GM21390 (cell line): ENCODE results near the gene RASL10A.

Experiments
- ATAC-seq: cut with Tn5 transposase; IDR thresholded peaks from one replicate; pipeline ENCODE4 v1.9.1; 2021; ENCODE audit not compliant: unreplicated experiment

Gene RASL10A

DNA sequence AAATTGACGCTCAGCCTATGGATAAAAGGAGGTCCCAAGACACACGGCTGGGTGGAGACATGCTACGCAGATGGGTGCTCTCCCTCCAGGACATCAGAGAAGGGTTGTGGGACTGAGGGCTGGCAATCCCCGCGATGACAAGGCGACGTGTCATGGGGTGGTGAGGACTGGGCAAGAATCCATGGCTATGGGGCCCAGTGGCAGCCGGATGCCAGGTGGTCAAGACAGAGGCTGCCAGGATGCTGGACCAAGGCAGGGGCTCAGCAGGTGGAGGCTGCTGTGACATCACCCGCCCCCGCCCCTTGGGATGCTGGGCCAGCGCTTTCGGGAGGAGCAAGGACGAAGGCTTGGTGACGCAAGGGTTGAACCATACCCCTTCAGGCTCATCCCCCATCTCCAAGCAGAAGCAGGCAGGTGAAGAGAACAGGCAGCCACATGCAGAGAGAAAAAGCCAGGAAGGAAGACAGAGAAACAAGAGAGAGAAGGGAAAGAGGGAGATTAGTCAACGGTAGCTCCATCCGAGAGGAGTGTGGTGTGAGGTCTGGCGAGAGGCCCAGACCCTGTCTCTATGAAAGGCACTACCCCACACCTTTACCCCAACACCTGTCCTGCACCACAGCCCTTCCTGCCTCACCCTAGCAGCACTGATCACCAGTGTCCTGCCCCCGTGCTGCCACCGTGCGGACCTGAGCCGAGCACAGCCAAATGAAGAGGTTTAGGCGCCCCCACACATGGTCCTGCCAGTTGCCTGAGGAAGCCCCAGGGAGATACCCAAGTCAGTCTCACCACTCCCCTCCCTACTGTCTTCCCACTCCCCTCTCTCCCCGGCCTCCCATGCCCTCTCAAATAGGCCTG, 24.1 kb upstream of the RASL10A start:
- ATAC-seq = no peak

DNA sequence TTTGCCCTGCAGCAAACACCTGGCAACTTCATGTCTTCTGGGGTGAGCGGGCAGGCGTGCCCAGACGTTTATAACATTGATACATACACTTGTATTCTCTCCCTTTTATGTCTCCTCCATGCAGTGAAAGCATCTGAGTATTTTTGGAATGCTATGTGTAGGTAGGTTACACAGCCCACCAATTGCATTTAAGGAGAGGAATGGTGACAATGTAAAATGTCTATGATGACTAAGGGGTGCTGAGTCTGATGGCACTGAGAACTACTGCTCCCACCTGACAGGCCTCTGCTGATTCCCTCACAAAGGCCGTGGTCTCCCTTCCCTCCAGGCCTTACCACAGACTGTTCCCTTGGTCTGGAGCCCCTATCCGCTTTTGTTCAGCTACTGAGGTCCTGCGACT, 22.9 kb upstream of the RASL10A start:
- no peak for ATAC-seq

DNA sequence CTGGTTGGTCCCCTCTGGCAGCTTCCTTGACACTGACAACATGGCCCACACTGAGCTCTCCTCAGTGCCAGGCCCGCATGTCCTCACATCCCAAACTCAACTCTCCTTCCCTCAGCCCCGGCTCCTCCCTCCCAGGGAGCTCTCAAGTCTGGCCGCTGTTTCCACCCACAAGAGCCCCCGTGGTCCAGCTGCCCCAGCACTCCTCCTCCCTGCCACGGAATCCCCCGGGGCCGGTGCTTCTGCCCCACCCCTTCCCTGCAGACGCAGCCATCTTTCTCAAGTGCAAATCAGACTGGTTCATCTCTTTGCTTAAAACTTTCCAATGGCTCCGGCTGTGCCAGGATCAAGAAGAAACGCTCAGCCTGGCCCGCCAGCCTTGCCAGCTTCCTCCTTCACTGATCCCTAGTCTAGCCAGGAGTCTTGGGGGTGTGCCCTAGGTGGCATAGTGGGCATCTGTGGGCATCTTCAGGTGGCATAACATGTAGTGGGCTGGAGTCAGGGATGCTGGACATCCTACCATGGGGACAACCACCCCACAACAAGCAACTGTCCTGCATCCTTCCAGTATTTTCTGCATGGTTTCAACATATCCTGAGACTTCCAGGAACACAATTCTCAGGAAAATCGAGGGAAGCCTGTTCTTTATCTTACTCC, 22.3 kb upstream of the RASL10A start:
- ATAC-seq = no peak

DNA sequence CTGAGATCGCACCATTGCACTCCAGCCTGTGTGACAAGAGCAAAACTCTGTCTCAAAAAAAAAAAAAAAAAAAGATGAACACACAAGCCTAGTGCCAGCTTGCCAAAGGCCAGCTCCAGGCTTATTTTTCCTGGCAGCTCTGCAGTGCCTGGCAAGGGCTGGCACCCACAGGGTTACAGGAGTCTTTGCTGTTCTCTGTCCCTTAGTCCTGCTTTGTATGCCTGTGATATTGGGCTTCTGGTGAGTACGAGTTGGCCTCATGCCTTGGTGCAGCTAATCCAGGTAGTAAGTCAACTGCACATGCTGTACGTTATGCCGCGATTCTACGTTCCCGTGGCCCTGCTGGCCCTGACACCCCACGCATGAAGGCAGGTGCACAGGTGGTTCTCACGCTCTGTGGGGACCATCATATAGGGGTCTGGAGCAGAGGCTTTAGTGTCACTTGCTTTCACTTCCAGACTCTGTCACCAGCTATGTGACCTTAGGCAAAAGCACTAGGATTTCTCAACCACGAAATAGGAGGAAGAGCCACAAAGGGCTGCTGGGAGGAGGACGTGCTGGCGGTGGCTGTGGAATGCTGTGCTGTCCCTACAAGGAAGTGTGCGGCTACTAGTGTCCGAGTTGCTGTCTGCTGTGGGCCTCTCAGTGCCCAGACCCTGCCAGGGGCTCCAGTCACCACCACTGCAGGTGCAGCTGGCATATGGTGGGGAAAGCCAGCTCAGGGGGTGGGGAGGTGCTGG, 21.4 kb upstream of the RASL10A start:
- no peak for ATAC-seq

DNA sequence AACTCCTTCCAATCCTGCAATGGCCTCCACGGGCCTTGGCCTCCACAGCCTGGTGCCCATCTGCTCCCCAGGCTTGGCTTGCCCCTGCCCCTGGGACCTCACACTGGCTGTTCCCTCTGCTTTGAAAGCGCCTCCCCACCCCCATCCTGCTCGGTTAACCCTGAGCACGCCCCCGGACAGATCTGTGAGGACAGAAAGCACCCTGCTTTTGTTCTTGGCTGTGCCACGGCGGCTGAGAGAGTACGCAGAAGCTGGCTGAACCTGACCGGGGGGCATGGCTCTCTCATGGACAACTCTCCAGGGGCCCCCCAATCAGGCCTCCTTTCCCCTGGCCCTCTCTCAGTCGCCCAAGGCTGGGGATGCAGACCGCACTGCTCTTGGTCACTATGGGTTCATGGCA, 20.2 kb upstream of the RASL10A start:
- ATAC-seq = no peak

DNA sequence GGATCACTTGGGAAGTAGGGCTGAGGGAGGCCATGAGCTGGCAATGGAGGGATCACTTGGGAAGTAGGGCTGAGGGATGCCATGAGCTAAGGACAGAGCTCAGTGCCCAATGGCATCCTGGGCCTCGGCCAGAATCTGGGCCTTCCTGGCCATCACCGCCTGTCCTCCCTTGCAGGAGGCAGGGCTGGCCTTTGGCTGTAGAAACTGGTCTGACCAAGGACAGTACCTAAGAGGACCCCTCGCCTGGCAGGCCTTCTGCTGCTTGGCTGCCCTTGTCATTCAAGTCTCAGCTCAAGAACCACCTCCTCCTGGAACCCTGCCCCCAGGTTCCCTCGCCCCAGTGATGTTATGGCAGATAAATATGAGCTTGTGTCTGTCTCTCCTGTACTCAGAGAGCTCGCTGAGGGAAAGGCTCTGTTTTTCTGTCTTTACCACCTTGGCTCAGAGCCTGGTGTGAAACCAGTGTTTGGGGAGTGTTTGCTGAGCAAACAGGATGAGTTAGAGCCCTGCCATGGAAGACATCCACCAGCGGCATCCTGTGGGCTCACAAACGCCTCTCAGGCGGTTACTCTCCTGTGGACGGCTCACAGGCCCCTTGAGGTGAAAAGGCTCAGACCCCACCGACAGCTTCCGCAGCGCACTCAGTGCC, 19.3 kb upstream of the RASL10A start:
- no peak for ATAC-seq

DNA sequence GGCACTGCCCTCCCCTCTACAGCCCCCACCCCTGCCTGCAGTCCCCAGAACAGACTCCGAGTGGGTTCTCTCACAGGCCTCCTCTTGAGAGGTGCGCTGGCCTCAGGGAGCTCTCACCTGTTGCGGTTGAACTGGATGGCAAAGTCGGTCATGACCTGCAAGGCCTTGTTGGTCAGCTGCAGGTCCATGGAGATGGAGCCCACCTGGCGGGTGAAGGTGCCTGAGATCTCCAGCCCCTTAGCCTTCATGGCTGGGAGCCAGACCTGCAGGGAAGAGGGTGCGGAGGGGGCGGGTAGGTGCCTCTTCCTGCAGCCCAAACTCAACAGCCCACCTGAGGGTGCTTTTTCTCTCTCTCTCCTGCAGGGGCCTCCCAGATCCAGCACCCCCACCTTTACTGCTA, 18.7 kb upstream of the RASL10A start:
- ATAC-seq = no peak

DNA sequence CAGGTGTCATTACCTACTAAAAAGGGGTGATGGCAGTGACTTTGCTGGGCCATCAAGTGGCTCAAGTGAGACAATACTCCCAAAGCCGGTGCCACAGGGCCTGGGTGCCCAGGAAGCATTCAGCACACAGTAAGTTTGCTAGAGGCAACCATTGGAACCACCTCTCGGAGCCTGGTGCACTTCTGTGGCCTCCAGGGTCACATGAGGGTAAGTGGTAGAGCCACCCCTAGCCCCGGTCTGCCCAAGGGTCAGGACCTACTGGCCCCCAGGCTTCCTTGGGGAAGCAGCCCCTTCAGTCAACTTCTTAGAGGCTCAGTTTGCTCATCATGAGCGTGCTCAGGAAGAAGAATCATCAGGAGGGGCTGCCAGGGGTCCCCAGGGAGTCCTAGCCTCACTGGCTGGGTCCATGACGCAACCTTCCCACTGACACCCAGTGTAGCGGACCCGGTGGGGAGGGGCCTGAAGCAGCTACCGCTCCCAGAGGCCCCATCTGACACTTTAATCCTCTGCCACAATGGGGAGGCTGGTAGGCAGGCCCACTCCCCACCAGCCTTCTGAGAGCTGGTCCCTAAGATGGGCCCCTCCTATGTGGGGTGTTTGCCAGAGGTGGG, 17.5 kb upstream of the RASL10A start:
- ATAC-seq = no peak

DNA sequence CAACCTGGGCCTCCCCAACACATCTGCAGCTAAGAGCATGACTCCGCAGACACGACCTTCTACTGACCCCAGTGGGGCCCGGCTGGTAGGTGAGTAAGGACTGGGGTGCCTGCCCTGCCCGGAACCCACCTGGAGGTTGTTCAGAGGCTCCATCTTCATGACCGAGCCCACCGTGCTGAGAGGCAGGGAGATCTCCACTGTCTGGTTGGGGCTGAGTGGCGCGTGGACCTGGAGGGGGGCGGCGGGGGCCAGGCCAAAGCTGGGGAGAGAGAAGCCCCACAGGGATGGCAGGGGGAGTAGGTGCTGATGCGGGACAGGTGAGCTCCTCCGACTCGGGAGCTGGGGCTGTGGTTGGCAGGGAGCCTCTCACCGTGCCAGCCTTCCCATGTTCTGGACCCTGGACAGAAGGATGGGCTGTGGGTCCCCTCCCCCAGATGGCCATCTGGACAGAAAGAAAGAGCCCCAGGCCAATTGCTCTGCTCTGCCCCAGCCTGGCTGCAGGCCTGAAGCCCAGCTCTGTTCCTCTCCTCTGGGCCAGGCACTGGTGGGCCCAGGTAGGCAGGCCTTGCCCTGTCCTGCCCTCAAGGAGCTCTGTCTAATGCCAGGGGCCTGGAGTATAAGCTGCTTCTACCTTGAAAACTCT, 16.3 kb upstream of the RASL10A start:
- ATAC-seq = no peak

DNA sequence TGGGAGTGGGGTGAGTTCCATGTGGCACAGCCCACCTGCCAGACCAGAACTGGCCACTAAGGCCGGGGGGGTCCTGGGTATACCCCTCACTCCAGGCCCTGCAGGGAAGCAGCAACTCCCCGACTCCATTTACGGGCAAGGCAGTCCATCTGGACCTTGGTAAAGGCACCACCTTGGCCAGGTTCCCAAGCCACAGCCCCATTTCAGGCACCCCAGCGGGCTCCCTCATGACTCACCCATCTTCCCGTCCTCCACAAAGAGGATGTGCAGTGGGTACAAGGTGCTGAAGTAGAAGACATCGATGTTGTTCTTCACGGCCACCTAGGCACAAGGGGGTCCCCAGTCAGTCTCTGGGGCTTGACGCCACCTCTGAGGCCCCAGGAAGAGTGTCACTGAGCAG, 15.7 kb upstream of the RASL10A start:
- no peak for ATAC-seq

DNA sequence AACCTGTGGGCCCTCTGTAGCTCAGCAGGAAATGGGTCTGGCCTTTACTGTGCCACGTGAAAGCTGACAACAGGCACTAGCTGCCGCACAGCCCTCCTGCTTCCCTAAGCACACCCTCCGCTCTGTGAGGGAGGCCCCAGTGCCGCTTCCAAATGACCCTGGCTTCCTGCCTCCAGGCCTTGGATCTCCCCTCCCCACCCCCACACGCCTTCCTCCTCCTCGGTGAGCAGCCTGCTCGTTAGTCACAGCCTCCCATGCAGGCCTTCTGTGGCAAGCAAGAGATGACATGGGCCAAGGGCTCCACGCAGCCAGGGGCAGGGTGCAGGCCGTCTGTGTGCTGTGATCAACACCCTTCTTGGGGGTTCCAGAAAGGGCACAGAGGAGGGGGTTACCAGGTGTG, 15.3 kb upstream of the RASL10A start:
- ATAC-seq = no peak

DNA sequence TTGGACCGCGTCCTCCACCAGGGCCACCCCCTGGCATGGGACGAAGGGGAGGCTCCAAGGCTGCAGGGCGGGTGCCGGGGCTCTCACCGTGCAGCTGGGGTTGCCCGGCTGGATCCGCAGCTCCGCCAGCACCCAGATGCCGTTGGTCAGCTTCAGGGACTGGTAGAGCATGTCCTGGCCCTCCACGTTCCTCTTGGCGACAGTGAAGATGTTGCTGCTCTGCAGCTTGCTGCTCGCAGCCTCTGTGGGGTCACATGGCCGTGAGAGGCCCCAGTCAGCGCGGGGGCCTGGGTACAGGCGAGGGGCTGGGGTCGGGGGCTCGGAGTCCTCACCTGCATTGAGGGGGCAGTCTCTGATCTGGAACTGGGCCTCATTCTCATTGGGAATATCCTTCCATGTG, 14.8 kb upstream of the RASL10A start:
- ATAC-seq = no peak

DNA sequence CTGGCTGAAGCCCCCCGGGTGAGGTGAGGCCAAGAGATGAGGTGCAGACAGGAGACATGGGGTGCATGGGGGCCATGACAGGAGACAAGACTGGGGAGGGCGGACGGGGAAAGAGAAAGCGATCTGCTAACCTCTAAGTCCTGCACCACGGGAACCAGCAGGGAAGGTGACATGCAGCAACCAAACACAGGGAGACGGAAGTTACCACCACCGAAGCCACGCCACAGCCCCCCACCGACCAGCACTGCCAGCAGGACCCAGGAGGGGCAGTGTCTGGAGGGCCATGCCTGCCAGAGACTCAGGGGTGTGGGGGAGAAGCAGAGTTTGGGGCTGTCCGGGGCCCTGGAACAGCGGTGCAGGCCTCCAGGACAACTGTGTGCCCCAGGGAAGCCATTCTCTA, 14.1 kb upstream of the RASL10A start:
- no peak for ATAC-seq

DNA sequence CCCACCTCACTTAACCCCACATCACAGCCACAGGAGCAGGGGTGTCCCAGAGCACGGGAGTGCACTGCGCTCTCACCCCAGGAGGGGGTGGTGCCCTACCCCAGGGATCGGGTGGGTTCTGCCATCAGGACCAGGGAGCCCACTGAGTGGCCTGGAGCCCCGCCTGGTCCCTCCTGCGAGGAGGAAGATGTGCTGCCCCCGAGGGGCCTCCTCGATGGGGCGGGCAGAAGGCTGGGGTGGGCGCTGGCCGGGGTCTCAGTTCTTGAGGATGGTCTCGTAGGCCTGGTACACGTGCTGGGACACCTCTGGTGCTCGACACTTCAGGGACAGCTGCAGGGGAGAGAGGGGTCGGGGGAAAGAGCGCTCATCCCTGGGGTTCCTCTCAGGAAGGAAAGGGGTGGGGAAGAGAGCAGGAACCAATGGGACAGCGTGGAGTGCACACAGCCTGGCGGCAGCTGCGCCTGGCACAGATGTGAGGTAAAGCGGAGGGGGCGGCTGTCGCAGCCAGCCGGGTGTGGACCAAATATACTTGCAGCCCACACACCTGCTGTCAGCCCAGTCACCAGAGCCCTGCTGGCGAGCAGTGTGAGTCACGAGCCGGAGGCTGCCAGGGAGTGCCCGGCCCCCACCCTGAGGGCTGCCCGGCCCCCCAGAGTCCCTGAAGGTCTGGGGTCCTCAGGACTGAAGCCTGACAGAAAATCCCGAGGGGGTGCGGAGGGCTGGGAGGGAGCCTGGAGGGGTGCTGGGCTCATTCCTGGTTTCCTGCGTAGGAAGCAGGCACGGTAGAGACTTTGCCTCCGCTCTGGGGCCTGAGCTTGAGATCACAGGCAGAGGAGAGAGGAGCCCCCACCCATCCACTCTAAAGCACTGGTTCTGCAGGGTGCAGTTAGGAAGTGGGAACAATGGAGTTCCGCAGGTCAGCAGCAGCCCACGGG, 13.3 kb upstream of the RASL10A start:
- ATAC-seq = no peak

DNA sequence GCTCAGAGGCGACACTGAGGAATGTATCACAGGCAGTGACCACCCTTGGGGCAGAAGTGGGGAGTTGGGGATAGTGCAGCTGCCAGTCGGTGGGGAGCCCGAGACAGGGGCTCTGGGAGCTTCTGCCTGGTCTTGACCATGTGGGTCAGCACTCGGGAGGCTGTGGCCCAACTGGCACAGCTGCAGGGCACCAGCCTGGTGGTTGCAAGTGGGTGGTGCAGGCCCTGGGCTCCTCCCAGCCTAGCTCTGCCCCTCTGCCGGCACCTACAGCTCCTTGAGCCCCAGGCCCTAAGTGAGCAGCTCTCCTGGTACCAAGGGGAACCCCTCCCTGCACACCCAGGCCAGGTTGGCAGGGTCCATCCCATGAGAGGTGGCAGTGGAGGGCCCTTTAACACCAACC, 12.6 kb upstream of the RASL10A start:
- ATAC-seq = no peak

DNA sequence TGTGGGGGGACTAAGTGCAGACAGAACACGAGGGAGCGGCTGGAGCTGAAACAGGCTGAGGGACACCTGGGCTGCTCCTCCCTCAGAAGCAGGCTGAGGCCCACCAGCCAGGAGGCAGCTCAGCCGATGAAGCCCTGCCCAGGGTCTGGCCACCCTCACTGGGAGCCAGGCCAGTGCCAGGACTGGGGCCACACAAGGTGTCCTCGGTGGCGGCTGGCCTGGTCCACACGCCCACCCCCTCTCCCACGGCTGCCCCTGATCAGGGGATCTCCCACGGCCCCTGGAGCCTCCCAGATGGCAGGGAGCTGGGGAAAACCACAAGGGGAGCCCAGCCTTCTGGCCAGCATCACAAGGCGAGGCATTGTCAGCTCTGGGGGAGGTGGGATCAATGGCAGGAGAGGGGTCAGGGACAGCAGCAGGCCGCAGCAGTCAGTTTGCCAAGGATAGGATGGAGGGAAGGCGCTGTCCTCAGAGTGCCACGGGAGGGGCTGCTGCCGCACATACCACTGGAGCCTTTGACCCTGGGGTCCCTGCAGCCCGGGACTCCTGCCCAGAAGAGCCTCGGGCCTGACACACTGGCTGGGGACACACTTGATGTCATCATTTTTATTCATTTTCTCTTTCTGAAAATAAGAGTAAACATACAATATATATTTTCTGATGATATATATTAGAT, 11.7 kb upstream of the RASL10A start:
- no peak for ATAC-seq

DNA sequence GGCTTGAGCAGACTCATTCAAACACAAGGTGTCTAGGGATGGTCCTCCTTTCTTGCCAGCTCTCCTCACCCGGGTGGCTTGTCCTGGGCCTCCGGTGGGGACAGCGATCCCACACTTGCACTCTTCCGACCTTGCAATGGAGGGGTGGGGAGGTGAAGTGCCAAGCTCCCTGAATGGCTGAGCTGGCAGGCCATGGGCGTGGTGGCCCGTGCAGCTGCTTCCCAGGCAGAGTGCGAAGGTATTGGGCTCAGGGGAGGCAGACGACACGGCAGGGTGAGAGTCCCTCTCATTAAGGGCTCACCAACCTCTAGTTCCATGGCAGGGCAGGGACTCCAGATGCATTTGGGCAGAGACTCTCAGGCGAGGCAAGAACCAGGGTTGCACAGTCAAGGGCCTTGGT, 11.0 kb upstream of the RASL10A start:
- ATAC-seq = no peak

DNA sequence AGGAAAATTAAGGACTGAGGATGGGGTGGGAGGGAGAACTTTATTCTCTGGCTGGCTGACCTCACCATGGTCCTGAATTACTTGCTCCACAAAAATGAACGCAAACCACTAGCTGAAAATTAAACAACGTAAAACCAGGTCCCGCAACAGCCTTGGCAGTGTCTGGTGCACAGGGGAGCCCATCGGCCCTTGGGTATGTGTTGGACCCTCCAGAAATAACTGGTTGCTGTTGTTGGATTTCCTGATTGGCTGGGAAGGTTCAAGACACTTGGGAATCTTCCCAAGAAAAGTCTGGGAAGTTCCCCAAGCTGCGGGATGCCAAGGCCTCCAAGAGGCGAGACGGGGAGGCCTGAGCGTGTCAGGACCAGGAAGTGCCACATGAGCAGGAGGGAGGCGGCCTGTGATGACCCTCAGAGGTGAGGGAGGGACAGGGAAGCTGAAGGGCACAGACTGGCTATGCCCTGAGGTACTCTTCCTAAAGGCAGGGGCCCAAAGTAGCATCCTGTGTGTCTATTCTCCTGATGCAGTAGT, 10.4 kb upstream of the RASL10A start:
- ATAC-seq = no peak

DNA sequence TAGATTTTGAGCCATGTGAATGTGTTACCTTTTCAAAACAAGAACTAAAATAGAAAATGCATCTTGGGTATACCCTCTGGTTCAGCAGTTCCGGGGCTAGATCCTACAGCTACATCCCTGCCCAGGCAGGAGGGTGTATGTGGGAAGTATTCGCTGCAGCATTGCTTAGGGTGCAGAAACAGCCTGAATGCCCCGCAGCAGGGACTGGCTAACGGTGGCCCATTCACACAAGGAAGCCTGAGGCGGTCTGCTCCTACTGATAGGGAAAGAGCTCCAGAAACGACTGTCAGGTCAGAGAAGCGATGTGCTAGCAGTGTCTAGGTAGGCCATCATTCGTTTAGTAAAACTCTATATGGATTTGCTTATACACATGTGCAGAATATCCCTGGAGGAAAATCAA, 9.9 kb upstream of the RASL10A start:
- ATAC-seq = no peak
